NB4 (cell line): ENCODE data around the gene SAMD9L.

Source experiments
- DNase-seq: peaks from one replicate; pipeline ENCODE4 v3.0.0; 2010; ENCODE audit warnings: low read depth
- H3K4me3 ChIP-seq: one replicate; pipeline ENCODE4 v1.5.1; 2011; ENCODE audit warnings: mild to moderate bottlenecking, low read depth, low read length, moderate library complexity
- CTCF ChIP-seq: IDR thresholded peaks from one replicate; pipeline ENCODE4 v1.5.1; 2012; ENCODE audit warnings: low read depth, low read length
- MAX ChIP-seq: IDR thresholded peaks from 2 replicates; pipeline ENCODE4 v1.6.1; 2011; ENCODE audit warnings: low read depth, low read length
- MYC ChIP-seq: IDR thresholded peaks from 2 replicates; pipeline ENCODE4 v1.6.1; 2011; ENCODE audit warnings: low read depth, low read length
- POLR2A ChIP-seq: IDR thresholded peaks from 2 replicates; pipeline ENCODE4 v1.6.1; 2011; ENCODE audit warnings: mild to moderate bottlenecking; ENCODE audit not compliant: insufficient read length; ENCODE audit errors: extremely low read depth

SAMD9L gene

GRCh38 chr7:93179173-93179572, 31.0 kb upstream of the SAMD9L start:
- no peak overlapping the region for H3K4me3 ChIP-seq
- no peak for TF ChIP-seq CTCF
- no peak for TF ChIP-seq MYC
- no peak for TF ChIP-seq POLR2A
- no peak for TF ChIP-seq MAX
- DNase-seq, result no peak

- DNase-seq, result peak; percentile 23
- H3K4me3 ChIP-seq, result no peak overlapping the region
- TF ChIP-seq MYC (no peak), CTCF (no peak), MAX (no peak), POLR2A (no peak)
Observed at GRCh38 chr7:93178213-93178612, 30.0 kb upstream of the SAMD9L start.

GRCh38 chr7:93176992-93177580, 28.9 kb upstream of the SAMD9L start:
- DNase-seq, result no peak
- TF ChIP-seq MYC (no peak), MAX (no peak), CTCF (no peak), POLR2A (no peak)
- no peak overlapping the region for H3K4me3 ChIP-seq

GRCh38 chr7:93175219-93175618, 27.0 kb upstream of the SAMD9L start:
- no peak for TF ChIP-seq MAX
- TF ChIP-seq CTCF, result no peak
- no peak for TF ChIP-seq MYC
- TF ChIP-seq POLR2A, result no peak
- no peak for DNase-seq
- H3K4me3 ChIP-seq, result no peak overlapping the region

- no peak overlapping the region for H3K4me3 ChIP-seq
- TF ChIP-seq MYC (no peak), POLR2A (no peak), CTCF (no peak), MAX (no peak)
- no peak for DNase-seq
Observed at GRCh38 chr7:93172683-93173082, 24.5 kb upstream of the SAMD9L start.
